HG03025 (cell line): ENCODE data around the gene GNAQ.

Experiments used
- ATAC-seq: cut with Tn5 transposase; IDR thresholded peaks from one replicate; pipeline ENCODE4 v1.9.1; 2021; ENCODE audit warnings: mild to moderate bottlenecking, moderate library complexity; ENCODE audit not compliant: unreplicated experiment, low FRiP score

The GNAQ gene

GRCh38 chr9:77912895-77913693 is 118.5 kb downstream of the GNAQ start:
- ATAC-seq = no peak

- ATAC-seq = no peak
Observed at GRCh38 chr9:77911928-77912327, 119.7 kb downstream of the GNAQ start.

DNA sequence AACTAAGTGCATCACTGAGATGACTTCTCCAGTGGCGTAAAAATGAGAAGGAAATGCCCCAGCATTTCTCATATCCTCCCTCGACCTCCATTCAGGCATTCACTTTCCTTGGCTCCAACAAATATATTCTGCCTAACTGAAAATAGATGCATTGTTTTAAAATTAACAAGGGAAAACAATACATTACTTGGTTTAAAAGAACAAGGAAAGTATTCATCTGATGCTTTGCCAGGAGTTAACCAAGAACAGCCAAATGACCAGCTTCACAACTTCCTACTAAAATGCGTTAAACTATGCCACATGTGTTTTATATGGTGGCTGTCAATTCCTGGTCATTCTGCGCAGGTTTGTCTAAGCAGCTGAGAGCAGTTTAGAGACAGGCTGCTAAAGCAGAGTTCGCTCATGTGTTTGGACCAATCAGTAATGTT is 121.4 kb downstream of the GNAQ start:
- no peak for ATAC-seq

DNA sequence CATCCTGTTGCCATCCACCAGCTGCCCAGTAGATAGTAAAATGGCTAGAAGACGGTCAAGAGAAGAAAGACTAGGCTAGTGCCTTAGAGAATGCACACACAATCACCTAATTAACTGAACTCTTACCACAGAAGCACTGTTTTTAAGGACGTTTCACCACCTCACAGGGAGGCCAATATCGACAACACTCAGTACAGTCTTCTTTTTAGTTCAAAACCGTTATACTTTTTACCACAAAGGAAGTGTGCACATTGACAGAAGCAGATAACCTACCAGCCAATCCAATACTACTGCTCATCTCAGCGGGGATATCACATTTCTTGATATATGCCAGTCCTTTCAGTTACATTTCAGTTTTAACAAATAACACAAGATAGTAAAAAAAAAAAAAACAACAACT is 122.3 kb downstream of the GNAQ start:
- ATAC-seq = no peak

DNA sequence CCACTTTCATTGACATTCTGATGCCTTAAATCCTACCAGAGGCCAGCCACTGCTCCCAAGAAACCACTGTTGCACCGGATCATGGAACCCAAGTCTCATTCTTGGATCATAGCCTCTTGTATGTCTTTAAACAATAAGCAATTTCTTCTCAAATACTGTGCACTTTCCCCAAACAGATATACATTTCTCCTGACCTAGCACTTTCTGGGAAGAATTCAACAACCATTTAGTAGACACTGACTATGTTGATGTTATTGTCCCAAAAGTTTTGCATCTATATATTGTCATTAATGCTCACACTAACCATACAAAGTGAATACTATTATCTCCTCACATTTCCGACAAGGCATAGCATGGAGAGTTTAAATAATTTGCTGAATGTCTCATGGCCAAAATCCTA is 123.3 kb downstream of the GNAQ start:
- ATAC-seq = no peak

DNA sequence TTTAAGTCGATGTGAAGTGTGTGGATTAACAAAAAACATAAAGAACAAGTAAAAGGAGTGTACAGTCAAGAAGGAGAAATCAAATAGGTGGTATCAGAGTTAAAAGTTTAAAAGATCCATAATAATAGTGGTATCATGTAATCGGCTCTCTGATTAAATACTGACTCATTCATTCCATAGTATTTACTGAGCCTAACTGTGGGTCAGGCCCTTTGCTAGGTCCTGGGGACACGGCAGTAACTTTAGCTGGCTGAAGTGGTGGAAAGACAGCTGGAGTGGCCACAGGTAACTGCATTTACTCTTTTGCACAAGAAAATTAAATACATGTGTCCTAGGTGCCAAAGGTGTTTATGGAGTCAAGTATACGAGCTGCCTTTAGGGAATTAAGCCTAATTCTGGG is 124.0 kb downstream of the GNAQ start:
- ATAC-seq = no peak

- no peak for ATAC-seq
Observed at GRCh38 chr9:77906991-77907390, 124.6 kb downstream of the GNAQ start.

- ATAC-seq = no peak
Observed at GRCh38 chr9:77903666-77904285, 127.8 kb downstream of the GNAQ start.

GRCh38 chr9:77901771-77902170 is 129.8 kb downstream of the GNAQ start:
- ATAC-seq = no peak

DNA sequence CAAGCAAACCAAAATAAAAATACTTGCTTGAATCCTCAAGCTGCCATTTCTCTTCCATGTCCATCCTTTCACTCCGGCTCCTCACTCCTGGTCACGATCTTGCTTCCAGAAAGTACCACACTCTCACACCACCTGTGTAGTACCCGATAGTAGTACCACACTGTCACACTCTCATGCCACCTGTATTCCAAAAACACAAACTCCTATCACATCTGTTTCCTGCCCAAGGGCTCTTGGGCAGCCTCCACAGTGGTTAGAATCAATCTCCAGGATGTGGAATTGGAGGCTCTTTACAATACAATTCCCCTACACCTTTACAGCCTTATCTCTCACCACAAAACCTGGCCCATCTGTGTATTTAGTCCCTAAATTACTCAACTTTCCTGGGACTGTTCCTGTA is 130.6 kb downstream of the GNAQ start:
- no peak for ATAC-seq

- ATAC-seq = no peak
Observed at GRCh38 chr9:77899679-77900354, 131.8 kb downstream of the GNAQ start.

GRCh38 chr9:77898864-77899263 is 132.7 kb downstream of the GNAQ start:
- ATAC-seq = no peak

GRCh38 chr9:77896938-77897667 is 134.5 kb downstream of the GNAQ start:
- ATAC-seq = no peak

- no peak for ATAC-seq
Observed at GRCh38 chr9:77896269-77896937, 135.2 kb downstream of the GNAQ start.

DNA sequence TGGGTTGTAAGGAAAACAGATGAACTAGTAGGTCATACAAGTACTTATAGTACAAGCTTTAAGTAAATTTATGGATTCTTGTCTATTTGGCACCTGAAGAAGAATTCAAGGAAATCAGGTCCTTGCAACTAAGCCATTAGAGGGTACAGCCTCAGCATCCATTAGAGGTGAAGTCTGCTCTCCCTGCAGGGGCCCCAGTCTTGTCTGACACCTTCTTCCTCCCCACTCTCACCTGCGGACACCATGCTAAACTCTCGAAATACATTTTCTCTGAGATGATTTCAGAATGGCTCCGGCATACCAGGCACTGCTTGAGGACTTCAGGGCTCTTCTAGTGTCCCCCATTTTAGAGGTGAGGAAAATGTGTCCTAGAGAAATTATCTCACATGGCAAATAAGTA is 137.9 kb downstream of the GNAQ start:
- ATAC-seq = no peak

DNA sequence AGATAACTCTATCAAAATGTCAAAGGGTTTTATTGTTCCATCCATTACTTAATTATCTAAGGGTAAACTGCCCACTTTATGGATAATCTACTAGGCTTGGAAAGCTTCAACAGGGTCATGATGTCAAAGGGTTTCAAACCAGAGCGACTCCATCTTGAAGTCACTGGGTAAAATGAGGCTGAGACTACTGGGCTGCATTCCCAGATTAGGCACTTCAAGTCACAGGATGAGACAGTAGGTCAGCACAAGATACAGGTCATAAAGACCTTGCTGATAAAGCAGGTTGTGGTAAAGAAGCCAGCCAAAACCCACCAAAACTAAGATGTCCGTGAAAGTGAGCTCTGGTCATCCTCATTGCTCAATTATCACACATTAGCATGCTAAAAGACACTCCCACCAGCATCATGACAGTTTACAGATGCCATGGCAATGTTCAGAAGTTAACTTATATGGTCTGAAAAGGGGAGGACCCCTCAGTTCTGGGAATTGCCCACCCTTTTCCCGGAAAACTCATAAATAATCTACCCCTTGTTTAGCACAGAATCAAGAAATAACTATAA is 138.6 kb downstream of the GNAQ start:
- ATAC-seq = no peak

- no peak for ATAC-seq
Observed at GRCh38 chr9:77892171-77892570, 139.4 kb downstream of the GNAQ start.

GRCh38 chr9:77891128-77891800 is 140.3 kb downstream of the GNAQ start:
- no peak for ATAC-seq

DNA sequence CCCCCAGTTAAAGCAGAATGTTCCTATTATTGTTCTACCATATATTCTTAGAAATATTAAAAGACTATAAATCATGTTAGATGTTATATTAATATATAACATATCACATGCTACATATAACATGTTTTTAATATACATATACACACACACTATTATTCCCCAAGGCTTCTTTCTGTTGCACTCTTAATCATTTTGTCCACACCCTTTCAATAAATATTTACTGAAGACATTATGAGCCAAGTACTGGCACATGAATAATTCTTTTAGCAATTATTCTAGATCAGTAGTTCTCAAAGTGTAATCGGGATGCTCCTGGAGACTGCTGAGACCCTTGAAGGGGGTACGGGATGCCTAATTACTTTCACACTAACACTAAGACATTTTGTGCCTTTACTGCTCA is 143.9 kb downstream of the GNAQ start:
- no peak for ATAC-seq
